Hematopoietic multipotent progenitor cell treated with erythropoietin and hydrocortisone succinate and interleukin-3 and kit ligand, for 8 days (in vitro differentiated cells): ENCODE measurements around the gene SRR.
"Not testable (repeated sequence)": the region's sequence is repeated elsewhere in the genome, so short reads cannot be mapped to it uniquely, and the experiment has no call there.

Experiments
- DNase-seq: peaks from one replicate; pipeline ENCODE4 v3.0.0-alpha.2; 2015

SRR gene, protein sequence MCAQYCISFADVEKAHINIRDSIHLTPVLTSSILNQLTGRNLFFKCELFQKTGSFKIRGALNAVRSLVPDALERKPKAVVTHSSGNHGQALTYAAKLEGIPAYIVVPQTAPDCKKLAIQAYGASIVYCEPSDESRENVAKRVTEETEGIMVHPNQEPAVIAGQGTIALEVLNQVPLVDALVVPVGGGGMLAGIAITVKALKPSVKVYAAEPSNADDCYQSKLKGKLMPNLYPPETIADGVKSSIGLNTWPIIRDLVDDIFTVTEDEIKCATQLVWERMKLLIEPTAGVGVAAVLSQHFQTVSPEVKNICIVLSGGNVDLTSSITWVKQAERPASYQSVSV

DNA sequence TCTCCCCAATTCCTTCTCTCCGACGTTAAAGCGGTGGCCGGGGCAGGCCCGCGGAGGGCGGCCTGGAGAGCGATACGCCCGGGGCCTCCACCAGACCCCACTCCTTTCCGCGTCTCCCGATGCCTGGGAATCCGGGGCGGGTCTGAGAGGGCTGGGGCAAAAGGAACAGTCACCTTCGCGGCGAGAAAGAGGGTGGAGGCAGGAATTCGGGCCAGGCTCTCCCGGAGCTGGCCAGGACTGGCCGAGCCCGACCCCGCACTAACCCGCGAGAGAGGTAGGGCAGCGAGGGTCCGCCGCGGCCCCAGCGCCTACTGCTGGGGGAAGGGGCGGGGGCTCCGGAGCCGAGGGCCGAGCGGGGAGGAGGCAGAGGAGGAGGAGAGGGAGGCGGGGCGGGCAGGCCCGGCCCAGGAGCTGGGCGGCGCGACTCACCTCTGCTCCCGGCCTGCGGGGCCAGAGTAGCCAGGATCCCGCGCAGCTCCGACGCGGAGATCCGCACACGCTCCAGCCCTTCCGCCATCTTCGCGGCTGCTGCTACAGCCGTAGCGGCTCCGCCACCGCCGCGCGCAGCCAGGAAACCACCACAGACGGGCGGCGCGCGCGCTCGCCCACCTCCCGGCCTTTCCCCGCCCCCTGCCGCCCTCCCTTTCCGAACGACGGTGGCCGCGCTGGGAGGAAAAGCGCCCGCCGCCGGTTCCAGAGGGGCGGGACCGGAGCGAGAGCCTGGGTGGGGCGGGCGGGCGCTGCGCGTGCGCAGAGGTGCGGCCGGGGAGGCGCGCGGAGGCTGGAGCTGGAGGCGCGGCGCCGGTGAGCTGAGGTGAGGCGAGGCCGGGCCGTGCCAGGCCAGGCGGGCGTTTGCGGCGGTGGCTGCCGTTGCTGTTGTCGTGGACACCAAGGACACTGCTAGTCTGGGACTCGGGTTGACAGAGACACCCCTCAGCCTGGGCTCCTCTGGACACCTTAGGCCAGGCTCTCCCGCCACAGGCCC lies at the start of gene SRR, which contains the start of gene SMG6:
TSS of gene SRR (plus strand) at position 747 of the 985 bp plus-strand sequence. CDS start 11,611 bp downstream, outside the sequence.
TSS of gene SMG6 (minus strand) at position 582 of the 985 bp plus-strand sequence. CDS start at position 517, 65 bp downstream.
- DNase-seq, result peak; percentile 88

- DNase-seq, result not testable (repeated sequence)
These were observed 44.9 kb upstream of the SRR start for GRCh38 chr17:2258830-2259229.

DNA sequence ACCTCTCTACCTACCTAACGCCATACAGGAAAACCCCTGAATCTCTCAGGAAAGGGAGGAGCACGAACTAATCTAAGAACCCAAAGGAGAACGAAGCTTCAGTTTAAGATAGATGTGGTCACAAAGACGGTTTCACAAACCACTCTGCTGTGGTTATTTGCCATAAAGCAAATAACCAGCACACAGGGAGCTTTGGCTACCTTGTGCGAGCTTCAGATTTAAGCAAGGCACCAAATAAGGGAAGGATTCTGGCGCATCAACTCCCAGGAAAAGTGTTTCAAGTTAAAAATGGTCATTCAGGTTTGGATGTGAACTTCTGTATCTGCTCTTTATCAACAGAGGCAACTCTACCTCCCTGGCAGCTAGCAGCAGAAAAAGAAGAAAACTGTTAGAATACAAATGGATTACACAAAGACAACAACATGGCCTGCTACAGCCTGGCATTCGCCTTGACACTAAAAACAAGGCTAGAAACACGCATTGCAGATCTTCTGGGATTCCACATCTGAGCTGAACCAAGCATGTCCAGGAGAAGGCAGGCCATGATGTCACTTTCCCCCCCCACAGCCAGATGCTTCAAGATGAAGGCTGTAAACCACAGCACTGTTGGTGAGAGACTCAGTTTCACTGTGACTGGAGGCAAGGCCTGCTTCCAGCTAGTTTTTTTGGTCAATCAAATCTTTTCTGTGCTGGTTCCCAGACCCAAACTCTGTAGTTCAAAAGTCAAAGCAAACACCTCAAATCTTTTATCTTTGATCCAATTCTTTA lies 43.8 kb upstream of the SRR start:
- DNase-seq, result no peak

DNA sequence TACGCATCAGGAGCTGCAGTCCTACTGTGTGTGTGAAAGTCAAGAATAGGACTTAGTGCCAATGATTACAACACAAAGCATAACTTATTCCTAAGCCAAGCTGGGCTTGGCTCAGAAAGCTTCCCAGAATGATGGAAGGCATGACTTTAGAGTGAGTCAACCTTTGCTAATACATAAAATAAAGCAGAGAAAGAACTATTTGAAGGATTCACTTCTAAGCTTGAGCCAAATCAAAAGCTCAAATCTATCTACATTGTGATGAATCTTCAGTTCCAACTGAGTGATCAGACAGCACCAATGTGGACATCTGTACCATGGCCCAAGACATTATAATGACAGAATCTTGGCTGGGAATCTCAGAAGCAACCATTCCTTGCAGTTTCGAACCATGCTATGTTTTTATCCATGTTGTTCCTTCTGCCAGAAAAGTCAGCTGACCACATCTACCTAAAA lies 41.6 kb upstream of the SRR start:
- no peak for DNase-seq

- DNase-seq, result no peak
These were observed 40.3 kb upstream of the SRR start for GRCh38 chr17:2263183-2264066.

GRCh38 chr17:2264067-2264860 lies 39.5 kb upstream of the SRR start:
- DNase-seq, result no peak

DNA sequence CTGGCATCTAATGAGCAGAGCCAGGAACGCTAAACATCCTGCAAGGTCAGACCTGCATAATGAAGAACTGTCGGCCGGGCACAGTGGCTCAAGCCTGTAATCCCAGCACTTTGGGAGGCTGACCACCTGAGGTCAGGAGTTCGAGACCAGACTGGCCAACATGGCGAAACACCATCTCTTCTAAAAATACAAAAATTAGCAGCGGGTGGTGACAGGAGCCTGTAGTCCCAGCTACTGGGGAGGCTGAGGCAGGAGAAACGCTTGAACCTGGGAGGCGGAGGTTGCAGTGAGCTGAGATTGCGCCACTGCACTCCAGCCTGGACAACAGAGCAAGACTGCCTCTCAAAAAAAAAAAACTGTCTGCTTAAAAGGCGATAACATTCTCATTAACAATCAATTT lies 38.6 kb upstream of the SRR start:
- DNase-seq, result not testable (repeated sequence)

- DNase-seq, result peak; percentile 24
These were observed 37.5 kb upstream of the SRR start for GRCh38 chr17:2266045-2266864.

DNA sequence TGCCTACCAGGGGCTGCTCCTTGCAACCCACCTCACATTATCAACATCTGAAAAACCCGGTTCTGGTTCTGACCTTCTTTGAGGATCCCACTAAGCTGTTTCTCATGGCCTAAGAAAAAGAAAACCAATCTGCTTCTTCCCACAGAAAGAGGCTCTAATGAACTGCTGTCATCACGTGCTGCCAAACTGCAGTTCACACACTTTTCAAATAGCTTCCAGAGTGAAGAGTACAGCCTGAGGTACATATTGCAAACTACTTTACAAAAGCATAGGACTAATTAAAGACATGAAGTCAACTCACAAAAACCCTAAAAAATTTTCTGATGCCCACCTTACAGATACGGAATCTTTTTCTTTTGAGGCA lies 36.9 kb upstream of the SRR start:
- DNase-seq, result no peak

DNA sequence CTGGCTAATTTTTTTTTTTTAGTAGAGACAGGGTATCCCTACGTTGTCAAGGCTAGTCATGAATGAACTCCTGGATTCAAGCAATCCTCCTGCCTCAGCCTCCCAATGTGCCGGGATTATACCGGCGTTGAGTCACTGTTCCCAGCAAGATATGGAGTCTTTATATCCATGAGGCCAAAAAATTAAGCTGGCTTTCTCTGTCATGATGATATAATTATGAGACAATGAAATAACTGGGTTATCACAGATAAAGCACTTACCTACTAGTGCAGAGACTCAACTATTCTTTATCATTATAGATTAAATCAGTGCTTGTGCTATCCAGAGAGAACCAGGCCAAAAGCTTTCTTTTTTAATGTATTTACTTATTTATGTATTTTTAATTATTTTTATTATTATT lies 36.4 kb upstream of the SRR start:
- DNase-seq, result no peak

GRCh38 chr17:2271985-2272702 lies 31.6 kb upstream of the SRR start:
- no peak for DNase-seq

- DNase-seq, result no peak
These were observed 29.3 kb upstream of the SRR start for GRCh38 chr17:2274414-2274813.

GRCh38 chr17:2275722-2276121 lies 28.0 kb upstream of the SRR start:
- no peak for DNase-seq

DNA sequence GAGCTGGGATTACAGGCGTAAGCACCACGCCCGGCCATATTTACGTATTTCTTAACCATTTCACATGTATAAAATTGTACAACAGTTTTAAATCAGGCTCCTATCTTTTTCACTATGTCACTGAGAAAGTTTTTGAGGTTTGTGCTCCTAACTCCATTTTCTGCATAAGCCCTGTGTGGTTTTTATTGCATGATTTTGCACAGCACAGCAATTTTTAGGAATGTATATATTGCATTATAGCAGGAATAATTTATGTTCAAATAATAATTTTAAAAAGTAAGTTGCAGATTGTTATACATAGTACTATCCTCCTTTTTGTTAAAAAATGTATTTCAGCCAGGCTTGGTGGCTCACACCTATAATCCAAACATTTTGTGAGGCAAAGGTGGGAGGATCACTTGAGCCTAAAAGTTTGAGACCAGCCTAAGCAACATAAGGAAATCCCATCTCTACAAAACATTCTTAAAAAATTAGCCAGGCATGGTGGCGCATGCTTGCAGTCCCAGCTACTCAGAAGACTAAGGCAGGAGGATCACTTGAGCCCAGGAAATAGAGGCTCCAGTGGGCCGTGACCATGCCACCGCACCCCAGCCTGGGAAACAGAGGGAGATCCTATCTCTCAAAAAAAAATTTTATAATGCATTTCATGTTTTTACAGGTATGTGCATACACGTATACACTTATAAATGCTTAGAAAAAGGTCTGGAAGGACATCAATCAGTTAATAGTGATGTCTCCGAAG lies 26.1 kb upstream of the SRR start:
- DNase-seq, result no peak

- DNase-seq, result no peak
These were observed 24.0 kb upstream of the SRR start for GRCh38 chr17:2279707-2280106.

- peak; percentile 84 for DNase-seq
These were observed 21.4 kb upstream of the SRR start for GRCh38 chr17:2282297-2282873.

DNA sequence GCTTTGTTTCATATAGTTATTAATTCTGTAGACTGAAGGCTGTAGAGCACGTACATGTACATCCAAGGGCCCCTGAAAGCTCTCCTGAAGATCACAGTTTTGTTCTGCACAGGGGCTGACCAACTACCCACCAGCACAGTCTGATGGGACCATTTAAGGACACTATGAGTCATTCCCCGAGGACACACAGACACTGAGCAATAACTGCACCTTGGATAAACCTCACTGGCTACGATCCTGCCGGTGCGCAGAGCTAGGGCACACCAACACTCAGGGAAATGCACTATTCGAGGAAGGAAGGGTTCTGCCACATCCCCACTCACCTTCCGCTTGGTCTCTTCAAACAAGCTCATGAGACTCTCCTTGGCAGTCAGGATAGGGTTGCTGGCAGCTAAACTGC lies 20.4 kb upstream of the SRR start:
- no peak for DNase-seq

GRCh38 chr17:2289878-2290478 lies 13.8 kb upstream of the SRR start:
- no peak for DNase-seq
